ENCODE results near the gene FNDC3B.

GRCh38 chr3:172131746-172132145 is 92.4 kb downstream of the FNDC3B start:
- TF ChIP-seq CTCF (IDR thresholded peaks at IDR 0.05) (no peak), POLR2A (IDR thresholded peaks at IDR 0.05) (no peak)

Measured in testis (tissue), 2 donors.